NCI-H446 (cell line): ENCODE data around the gene PAX3.

Source experiments
- DNase-seq, 2 experiments: peaks; one replicate each; lab custom pipeline; 2025; lab: John Stamatoyannopoulos, UW

The PAX3 gene

DNA sequence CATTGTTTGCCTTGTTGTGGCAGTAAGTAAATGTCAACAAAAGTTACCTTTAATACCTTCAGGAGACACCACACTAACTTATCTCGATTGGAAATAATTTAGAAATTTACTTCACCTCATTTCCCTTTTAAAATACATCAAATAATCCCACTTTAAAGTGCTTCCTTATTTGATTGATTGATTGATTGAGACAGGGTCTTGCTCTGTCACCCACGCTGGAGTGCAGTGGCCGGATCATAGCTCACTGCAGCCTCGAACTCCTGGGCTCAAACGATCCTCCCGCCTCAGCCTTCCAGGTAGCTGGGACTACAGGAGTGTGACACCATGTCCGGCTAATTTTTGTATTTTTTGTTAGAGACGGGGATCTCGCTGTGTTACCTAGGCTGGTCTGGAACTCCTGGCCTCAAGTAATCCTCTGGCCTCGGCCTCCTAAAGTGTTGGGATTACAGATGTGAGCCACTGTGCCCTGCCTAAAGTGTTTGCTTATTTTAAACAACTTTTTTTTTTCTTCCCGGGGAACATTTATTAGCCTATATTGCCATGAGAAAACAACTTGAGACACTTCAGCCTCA, 12.0 kb upstream of the PAX3 start:
- no peak for DNase-seq

DNA sequence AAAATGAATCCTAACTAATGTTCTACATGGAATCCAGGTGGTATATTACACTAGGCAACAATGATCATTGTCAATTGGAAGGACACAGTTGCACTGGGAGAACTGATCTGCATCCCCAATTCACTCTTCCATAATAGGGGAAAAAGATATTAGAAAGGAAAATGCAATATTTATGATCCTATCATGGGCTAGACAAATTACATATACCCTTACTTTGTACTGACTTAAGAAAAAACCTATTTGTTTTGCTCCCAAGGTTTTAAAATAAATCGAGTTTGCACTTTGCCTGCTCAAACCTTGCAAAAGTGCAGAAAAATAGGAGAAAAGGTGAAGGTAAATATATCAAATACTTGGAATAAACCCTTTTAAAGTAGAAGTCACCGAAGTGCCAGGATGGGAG, 11.0 kb upstream of the PAX3 start:
- no peak for DNase-seq

DNA sequence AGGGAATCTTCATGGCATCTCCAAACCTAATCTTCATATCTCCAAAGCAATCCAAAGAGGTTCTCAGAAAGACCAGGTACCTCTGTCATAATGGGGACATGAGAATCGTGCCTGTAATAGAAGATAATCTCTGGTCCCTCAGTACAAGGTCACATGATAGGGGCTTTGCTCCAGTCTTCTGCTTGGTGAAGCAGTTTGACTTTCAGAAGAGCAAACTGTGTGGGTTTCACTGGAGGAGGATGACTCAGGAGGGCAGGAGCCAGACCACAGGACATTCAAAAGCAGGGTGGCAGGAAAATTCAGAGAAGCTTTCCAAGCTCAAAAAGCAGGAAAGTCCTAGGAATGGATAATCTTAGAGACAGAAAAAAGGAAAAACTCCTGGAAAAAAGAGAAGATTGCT, 10.6 kb upstream of the PAX3 start:
- DNase-seq = no peak

DNA sequence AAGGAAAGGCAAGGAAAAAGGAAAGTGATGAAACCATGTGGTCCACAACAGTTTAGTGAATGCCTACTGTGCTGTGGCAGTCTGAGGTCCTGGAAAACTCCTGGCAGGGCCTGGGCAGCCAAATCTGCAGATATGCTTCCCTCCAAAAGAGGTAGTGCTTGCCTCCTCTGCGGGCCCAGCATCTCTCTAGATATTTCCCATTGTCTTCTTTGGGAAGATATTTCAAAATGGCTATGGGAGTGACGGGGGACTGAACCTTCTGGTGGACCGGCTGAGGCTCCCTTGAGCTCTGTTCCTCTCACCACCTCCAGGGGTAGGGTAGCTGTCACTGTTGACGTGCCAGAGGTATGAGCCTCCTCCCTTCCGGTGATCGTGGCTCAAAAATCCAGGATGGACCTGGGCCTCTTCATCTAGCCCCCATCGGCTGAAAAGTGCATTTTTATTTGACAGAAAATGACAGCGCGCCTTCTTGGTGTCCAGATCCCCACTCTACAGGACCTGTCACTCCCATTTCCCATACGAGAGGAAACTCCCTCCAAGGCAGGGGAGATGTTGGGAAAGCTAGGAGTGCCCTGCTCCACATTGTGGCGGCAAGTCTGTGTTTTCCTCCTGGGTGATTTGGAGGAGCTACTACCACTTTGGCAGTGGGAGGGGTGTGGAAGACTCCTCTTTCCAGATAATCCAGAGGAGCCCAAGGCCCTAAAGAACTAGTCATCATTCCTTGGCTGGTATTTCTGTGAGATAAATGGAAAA, 9.4 kb upstream of the PAX3 start:
- DNase-seq = no peak

DNA sequence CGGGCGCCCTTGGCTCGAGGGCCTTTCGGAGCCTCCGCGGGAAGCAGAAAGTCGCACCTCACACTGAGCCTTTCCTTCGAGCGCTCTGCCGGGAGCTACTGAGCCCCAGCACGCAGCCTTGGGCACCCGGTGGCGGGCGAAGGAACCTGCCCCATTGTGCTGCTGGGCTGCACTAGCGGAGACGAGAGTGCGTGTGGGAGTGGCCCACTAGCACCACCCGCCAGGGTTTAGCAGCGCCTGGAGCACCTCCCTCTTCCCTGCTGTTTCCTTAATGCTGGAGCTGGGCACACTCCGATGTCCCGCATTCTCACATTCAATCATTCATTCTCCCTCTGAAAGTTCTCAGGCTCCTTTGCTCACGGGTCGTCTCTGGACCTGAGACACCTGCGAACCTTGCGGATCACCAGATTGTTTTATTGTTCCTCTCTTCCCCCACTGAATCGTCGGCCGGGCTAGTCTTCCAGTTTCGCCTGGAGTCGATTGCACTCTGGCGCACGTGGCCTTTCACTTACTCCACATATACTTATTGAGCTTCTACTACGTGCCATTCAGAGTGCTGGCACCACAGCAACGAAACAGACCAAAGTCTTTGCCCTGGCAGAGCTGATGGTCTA, 8.5 kb upstream of the PAX3 start:
- no peak for DNase-seq

DNA sequence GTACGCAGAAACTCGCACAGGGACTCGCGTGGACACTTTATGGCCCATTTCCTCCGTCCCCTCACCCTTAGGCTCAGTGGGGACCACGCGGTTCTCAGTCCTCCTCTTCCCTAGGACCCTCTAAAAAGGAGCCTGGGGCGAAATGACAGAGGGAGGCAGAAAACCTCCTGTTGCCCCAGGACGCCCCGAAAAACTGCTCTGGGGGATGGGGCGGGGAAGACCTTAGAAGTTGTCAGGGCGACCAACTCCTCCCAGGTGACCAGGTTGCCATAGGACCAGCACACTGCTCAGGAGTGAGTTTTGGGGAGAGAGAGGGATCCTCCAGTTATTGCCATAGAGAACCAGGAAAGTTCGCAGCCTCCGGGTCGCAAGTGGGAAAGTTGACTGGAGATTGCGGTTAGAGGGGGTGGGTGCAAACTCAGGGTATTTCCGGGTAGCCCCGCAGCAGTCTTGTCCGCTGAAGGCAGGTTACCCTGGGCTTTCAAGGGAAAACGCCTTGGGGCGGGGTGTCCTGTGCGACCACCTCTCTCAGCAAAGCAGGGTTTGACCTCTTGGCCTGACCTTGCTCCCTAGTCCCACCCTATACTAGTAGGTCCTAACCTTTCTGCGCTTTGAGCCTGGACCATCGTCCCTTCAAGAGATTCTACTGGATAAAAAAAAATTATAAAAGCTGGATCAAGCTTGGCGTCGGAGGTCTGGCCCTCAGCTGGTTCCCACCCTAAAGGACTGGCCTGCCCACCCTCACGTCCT, 7.8 kb upstream of the PAX3 start:
- no peak for DNase-seq

DNA sequence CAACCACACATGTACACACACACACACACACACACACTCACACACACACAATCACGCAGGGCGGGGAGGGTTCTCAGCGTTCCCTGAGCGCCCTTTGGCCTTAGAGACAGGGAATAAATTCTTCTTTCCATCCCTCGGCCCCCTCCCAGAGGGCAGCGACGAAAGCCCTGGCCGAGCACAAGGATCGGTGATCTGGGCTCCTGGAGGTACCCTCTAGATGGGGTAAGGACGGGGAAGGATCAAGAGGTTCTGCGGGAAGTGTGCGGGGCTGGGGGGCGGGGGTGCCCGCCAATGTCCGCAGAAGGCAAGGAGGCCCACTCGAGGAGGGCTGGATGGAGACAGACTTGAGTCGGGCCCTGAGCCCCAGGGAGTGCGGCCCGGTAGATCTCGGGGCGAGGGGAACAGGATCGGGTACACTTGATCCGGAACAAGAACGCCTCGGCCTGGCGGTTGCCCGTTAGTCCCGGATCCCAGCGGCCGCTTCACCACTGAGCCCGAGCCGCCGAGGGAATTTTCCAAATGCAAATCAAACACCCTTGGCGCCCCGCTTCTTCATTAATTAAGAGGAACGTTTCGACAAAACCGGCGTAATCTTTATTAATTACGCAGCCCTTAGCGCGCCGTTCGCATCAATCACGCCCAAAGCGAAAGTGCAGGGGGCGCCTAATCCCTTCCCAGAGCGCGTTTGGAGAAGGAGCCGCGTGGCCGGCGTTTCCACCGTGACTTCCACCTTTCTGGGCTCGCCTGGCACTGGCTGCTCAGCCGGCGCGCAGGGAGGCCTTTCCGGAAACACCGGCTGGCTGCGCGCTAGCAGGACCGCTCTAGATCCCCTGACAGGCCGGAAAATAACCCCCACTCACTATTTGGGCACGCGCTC, 7.0 kb upstream of the PAX3 start:
- no peak for DNase-seq

DNA sequence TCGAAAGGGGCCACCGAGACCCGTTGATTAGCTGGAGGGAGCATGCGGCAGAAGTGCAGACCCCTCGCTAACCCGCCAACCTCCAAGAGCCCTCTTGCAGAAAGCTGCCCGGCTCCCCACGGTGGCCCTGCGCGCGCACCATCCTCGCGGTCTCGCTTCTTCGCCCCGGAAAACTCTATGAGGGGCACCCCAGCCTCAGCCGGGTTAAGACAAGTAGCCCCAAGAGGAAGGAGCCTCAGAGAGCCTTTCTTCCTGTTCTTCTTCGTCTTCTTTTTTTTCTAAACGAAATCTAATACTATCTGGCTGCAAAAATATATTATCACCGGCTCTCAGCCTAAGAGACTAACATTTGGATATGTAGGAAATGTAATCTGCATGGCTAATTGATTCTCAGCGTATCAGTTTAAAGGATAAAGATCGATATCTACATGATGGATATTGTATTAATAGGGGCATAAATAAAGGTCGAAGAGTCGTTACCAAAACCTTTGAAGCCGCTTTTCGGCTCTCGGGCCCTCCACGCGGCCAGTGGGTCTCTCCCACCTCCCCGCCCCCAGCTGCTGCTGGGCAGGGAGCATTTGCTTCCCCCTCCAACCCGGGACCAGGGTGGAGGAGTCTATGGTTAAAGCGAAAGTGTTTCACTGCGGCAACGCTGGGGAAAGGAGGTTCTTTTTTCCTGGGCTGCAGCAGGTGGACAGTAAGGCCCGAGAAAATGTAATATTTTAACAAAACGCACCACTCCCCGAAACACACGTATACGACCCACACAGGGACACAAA, 6.1 kb upstream of the PAX3 start:
- DNase-seq = no peak

DNA sequence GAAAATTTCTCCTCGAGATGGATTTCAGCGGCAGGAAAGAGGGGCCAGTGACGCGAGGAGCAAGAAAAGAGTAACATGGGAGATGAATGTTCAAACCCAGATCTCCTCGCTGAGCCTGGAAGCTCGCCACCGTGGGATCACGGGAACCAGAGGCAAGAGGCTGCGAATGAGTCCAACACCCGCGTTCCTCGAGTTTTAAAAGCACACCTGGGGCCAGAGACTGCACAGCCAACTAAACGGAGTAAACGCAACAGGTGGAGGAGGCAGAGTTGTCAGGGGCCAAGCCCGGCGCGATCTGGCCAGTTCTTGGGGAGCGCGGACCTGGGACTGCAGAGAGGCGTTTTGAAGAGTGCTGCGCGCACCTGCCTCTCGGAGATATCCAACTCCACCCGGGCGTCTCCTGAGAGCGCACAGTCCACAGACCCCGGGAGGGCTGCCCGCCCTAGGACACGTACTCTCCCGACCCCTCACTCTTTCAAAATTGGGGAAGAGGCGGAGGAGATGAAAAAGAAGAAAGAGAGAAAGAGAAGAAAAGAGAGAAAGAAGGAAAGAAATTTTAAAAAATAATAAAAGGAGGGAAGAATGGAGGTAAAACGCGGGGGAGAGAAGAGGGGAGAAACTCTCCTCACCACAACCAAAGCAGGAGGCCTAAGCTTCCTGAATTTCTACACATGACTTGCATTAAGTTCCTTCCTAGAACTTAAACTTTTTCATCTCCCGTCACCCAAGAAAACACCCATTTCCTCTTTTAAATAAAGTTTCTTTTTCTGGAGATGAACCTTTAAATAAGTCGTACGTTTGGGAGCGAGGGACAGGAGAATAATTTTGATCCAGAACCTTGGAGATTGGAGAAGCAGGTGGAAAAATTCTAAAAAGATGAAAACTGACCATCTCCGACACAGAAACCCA, 5.3 kb upstream of the PAX3 start:
- DNase-seq = no peak

DNA sequence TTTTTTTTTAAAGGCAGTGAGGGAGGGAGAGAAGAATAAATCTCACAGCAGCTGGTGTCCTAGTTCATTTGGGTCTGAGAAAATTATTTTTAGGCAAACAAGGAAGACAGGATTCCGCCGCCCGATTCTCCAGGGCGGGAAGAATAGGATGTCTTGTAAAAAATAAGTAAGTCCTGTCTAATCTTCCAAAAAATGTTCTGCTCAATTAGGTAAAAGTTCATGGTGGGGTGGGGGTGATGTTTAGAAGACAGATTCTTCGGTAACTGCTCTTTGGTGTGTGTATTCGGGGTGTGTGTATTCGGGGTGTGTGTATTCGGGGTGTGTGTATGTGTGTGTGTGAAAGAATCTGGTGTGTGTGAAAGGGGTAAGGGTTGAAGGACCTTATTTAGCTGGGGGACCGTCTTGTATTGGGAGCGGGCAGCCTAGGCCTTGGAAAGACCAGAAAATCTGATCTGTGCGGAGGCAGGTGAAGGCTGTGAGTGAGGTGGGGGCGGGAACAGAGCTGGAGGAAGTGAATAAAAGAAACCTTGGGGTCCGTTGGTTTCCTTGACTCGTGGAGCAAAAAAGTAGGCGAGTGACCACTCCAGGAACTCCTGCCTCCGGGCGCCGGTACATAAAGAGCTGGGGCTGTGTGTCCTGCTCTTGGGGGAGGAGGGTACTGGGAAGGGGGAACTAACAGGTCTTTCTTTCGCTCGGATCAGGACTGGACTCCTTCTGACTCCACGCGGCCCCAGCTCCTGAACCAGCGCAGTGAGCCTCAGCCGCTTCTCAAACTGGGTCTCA, 4.4 kb upstream of the PAX3 start:
- no peak for DNase-seq

DNA sequence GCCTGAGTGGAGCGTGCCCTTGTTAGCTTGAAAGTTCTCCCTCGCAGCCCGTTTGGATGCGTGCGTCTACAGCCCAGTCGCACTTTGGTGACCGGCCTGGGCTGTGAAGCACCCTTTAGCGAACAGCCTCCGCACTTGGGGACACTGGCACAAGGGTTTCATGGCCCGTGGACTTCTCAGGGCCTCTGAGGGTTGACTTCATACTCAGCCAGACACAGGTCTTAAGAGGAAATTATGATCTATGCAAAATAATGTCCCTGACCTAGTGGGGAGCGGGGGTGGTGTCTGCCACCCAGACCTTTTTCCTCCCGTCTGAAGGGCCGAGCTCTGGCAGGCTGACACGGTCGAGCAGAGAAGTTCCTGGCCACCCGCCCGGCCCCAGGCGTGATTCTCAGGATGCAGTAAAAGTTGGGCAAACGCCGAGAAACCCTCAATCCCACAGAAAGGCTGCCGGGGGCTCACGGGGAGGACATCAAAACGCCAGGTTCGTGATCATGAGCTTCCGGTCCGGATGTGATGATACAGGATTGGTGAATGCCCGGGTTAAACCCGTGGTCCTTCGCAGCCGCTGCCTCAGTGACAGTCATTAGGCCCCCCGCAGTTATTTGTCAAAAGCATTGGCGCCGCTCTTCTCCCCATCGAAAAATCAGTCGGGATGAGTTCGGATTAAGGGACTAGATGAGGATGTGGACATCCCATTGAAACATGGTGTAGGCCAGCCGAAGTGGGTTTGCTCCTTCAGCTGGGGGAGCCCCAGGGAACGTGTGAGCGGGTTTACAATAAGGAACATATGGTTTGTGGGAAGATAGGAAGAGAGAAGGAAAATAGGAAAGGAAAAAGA, 3.6 kb upstream of the PAX3 start:
- DNase-seq = no peak

DNA sequence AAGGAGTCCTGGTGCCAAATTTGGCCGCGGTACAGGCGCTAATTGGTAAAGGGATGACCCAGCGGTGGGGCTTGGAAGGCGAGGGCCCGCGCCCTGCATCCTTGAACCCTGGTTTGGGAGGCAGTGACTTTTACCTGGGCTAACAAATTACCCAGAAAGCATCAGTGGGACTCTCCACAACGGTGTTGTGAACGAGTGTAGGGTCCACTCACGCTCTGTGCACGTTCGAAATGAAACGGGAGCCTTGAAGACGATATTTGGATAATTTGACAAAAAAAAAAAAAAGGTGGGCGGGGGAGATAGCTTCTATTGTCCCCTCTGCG, 3.0 kb upstream of the PAX3 start:
- DNase-seq = no peak

DNA sequence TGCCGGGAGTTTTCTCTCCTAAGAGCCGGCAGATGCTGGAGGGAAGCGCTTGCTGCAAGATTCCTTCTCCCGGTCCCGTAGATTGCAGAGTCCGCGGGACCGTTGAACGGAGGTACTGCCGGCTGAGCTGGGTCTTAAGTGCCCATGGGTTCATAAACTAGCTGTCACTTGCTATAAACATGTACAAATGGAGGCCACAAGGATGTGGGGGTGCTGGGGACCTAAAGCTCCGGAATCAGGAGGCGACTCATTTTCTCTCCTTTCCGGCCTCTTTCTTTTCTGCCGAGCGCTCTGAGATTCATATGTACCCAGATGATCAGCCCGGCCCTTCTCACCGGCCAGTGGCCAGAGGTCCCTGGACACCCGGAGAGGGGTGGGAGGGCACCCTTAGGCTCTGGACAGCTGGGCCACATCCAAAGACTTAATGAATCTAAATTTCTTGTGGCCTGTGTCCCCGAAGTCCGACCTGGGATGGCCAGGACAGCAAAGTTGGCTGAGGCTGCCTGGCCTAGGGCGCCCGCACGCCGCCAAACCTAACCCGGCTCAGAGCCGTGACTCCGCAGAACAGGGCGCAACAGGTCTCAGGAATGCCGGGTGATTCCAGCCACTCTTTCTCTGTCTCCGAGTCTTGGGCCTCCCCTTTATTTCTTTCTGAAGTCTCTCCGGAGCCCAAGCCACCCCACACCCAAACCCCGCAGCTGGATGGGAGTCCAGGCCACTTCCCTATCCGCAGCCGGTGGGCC, 2.4 kb upstream of the PAX3 start:
- no peak for DNase-seq

DNA sequence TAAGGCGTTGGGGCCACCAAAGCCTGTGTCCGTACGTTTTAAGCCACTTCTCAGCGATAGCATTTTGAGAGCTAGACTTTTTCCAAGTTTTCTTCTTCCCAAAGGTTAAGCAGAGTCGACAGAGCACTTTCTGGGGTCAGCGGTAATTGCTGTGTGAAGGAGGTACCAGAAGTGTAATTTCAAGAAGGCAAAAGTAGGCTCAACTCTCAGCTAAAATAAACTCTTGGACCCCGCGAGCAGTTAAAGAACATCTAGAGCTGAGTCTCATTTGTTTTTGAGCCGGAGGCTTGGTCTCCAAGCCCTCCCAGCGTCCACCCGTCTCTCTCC, 1.9 kb upstream of the PAX3 start:
- DNase-seq = no peak

DNA sequence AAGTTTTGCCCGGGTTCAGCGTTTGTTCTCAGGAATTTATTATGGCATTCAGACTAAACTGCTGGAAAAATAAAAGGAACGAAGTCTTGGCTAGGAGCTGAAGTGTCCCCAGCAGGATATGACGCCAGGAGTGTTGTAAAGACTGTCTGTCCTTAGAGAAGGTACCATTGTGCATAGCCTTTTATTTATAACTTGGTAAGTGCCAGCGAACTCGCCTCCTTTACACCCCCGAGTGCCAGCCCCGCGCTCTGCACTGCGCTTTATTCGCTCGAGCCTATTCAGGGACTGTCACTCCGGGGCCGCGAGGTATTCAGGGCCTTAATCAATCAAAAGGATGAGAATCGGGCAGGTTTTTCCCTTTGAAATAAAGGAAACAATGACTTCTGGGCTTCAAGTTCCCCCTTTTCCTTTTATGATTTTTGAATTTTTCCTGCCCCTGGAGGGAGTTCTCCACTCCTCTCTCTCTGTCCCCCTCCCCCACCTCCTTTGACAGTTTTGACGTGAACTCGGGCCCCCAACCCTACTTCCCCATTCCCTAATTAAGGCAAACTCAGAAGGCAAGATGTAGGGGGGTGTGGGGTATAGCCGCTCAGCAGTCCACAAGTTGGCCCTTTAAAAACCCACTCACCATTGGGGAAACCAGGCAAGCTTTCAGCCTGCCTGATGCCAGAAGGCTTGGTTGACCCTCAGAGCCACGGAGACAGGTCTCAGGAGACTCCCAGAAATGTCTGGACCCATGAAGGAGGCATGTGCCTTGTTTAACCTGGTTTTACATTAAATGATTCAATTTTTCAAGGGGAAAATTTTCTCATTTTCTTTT, 1.3 kb upstream of the PAX3 start:
- no peak for DNase-seq

DNA sequence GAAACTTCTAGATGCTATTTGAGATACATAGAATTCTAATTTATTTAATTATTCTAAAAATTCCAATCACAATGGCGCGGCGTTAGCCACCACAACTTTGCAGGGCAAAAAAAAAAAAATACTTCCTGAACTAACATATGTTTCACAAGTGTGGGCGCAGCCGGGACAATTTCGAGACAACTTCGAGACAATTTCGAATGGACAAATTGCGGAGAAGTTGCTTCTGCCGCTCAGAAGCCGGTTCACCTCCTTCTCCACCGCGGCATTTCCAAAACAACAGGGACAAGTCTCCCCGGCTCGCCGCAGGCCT, 842 bp downstream of the PAX3 start:
- DNase-seq = no peak

DNA sequence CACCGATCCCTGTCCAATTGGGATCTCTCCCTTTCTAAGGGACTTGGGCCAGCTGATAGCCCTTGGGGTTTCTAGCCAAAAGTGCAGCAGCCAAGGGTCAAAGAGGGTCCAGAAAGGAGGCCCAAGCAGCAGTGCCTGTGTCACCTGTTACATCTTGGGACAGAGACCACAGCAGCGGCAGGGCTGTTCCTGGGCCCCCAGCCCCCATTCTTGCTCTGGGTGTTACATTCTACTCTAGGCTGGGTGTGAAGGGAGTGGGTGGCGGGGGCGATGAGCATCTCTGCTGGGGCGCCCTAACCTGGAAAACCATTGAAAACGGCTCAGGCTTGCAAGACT, 1.2 kb downstream of the PAX3 start:
- no peak for DNase-seq
